GM19455 (cell line): ENCODE results near the gene IFITM2.
"Not testable (repeated sequence)": the region's sequence is repeated elsewhere in the genome, so short reads cannot be mapped to it uniquely, and the experiment has no call there.

Experiments
- ATAC-seq: cut with Tn5 transposase; IDR thresholded peaks from one replicate; pipeline ENCODE4 v1.9.1; 2021; ENCODE audit not compliant: unreplicated experiment

The IFITM2 gene

GRCh38 chr11:339963-340362, 32.3 kb downstream of the IFITM2 start:
- no peak for ATAC-seq

- ATAC-seq = no peak
Measured at GRCh38 chr11:340539-341512, 33.2 kb downstream of the IFITM2 start.

GRCh38 chr11:342328-342727, 34.7 kb downstream of the IFITM2 start:
- no peak for ATAC-seq

GRCh38 chr11:344836-345578, 37.4 kb downstream of the IFITM2 start:
- ATAC-seq = no peak

GRCh38 chr11:346529-346928, 38.9 kb downstream of the IFITM2 start:
- no peak for ATAC-seq

- not testable (repeated sequence) for ATAC-seq
Measured at GRCh38 chr11:349270-349954, 41.8 kb downstream of the IFITM2 start.

DNA sequence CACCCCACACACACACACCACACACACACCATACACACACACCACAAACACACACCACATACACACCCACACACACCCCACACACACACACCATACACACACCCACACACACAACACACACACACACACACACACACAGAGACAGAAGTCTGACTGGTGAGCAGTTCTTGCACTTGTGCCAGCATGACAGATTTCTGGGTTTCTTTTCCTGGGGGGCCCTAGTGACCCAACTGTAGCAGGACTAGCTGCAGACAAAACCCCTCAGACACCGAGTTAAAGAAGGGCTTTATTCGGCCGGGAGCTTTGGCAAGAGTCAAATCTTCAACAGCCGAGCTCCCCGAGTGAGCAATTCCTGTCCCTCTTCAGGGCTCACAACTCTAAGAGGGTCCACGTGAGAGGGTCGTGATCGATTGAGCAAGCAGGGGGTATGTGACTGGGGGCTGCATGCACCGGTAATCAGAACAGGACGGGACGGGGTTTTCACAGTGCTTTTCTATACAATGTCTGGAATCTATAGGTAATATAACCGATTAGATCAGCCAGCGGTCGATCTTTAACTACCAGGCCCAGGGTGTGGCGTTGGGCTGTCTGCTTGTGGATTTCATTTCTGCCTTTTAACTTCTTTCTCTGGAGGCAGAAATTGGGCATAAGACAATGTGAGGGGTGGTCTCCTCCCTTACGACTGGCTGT, 42.6 kb downstream of the IFITM2 start:
- ATAC-seq = not testable (repeated sequence)

- no peak for ATAC-seq
Measured at GRCh38 chr11:350723-351255, 43.2 kb downstream of the IFITM2 start.

DNA sequence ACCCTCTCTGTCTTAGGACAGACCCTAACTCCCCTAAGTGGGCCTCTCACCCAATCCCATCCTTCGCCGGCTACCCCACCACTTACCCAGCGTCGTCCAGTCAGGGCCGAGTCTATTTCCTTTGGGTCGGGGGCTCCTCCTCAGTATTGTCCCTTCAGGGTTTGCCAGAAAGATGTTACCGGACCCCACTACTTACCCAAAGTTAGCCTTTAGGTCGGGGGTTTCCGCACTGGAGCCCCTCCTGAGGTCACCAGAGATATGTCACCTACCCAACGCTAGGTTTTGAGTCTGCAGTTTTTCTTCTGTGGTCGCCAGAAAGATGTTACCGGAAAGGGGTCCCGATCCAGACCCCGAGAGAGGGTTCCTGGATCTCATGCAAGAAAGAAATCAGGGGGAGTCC, 43.8 kb downstream of the IFITM2 start:
- no peak for ATAC-seq

DNA sequence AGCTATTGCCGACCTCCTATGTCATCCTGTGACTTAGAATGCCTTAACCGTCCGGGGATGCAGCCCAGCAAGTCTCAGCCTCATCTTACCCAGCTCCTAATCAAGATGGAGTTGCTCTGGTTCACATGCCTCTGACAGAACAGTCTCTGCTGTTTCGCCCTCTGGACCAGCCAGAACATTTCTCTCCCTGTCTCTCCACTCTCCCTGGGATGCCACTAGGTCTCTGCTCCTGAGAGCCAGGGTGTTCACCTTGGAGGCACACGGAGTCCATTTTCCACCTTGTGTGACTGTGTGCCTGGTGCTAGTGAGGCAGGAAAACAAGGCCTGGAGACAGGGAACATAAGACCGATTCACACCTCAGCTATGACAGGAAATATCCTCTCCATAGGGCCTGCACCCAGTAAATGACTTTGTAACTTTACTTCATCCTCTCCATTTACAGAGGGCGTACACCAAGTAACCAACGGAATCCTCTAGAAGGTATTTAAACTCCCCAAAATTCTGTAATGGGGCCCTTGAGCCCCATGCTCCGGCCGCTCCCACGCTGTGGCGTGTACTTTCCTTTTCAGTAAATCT, 44.9 kb downstream of the IFITM2 start:
- ATAC-seq = no peak

DNA sequence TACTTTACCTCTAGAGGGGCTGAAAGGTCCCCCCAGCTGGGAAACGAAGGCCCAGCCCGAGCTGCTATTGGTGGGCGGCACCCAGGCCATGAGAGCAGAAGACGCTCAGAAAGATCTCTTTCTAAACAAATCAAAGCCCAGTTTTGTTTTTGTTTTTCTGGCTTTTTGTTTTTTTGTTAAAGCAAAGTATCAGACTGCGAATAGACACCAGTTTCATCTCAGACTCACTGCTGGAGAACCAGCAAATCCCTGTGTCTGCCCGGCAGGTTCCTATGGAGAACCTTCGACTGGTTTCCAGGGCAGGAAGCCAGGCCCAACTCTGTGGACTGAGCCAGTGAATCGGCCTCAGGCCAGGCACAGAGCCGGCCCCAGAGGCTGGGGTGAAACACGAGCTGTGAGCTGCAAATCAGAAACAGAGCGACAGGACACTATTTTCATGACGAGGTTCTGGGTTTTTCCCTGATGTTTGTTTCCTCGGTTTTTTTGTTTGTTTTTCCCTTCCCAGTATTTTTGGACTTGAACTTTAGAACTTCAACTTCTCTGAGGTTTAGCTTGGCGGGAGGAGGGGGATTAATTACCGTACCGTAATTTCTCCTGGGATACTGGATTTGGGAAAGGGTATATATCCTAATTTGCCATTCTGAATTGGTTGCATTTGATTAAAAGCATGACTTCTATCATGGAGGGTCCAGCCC, 45.7 kb downstream of the IFITM2 start:
- no peak for ATAC-seq

DNA sequence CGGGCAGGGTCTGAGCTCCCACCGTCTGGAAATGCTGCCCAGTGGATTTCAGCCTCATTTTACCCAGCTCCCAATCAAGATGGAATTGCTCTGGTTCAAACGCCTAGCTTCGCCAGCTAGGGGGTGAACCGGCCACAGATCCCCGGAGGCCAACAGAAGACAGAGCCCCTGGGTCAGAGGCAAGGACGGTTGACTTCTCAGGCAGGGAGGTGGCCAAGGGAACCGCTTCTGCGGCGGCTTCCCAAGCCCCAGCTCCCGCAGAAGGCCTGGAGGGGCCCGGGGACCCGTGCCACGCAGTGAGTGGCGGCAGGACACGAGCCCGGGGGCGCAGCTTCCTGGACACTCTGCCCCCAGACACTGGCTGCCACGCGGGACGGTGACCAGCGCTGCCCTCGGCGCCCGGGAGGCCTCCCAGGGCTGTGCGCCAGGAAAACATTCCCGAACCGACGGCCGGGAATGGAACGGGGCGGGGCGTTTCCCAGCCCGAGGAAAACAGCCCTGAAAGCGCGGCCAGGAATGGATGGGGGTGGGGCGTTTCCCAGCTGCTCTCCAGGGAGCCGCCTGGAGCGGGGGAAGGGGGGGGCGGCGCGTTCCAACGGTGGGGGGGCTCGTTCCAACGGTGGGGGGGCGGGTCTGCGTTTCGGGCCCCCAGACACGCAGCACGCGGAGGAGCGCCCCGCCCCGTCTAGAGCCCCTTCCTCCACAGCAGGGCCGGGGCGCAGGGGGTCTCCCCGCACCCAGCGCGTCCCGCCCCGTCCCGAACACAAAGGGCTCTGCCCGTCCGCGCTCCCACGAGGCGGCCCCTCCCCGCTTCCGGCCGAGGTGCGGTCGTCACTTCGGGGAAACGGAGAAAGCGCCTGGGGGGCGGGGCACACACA, 48.2 kb downstream of the IFITM2 start:
- ATAC-seq = no peak

GRCh38 chr11:356610-357009, 49.0 kb downstream of the IFITM2 start:
- ATAC-seq = no peak

DNA sequence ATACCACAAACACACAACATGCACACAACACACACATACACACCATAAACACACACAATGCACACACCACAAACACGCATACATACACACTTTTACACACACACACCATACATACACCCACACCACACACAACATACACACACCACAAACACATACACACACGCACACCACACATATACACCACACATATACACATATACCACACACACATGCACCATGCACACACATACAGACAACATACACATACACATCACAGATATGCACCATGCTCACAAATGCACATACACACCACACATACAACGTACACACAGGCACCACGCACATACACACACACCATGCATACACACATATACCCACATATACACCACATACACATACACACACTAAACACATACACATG, 50.0 kb downstream of the IFITM2 start:
- ATAC-seq = no peak

GRCh38 chr11:358129-358800, 50.6 kb downstream of the IFITM2 start:
- ATAC-seq = no peak
